ENCODE results near the gene ANKH.

Gene ANKH

DNA sequence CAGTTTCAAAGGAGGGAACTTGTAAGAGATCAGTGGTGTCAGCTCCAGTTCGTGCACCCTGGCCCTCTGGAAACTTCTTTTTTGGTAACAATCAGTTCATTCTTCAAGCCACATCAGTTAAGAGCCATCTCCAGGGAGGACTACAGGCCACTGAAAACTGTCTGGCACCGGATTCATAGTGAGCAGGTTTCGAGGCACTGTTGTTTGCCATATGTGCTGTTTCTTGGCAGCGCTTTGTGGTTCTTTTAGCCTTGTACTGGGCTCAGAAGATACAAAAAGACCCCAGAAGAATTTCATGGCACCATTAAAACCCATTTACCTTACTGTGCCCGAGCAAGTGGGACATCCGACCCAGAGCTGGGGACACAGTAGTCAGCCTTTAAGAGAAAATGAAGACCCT lies 138.6 kb downstream of the ANKH start:
- no peak for DNase-seq (ENCODE audit: extremely low read depth, low read depth)
- TF ChIP-seq, protein P1, sequence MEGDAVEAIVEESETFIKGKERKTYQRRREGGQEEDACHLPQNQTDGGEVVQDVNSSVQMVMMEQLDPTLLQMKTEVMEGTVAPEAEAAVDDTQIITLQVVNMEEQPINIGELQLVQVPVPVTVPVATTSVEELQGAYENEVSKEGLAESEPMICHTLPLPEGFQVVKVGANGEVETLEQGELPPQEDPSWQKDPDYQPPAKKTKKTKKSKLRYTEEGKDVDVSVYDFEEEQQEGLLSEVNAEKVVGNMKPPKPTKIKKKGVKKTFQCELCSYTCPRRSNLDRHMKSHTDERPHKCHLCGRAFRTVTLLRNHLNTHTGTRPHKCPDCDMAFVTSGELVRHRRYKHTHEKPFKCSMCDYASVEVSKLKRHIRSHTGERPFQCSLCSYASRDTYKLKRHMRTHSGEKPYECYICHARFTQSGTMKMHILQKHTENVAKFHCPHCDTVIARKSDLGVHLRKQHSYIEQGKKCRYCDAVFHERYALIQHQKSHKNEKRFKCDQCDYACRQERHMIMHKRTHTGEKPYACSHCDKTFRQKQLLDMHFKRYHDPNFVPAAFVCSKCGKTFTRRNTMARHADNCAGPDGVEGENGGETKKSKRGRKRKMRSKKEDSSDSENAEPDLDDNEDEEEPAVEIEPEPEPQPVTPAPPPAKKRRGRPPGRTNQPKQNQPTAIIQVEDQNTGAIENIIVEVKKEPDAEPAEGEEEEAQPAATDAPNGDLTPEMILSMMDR (IDR thresholded peaks at IDR 0.05; ENCODE audit: low read depth, low read length, missing control alignments), result no peak

GRCh38 chr5:14730881-14731280 lies 140.7 kb downstream of the ANKH start:
- TF ChIP-seq, protein P1 (IDR thresholded peaks at IDR 0.05; ENCODE audit: low read depth, low read length, missing control alignments), result no peak
- no peak overlapping the region for H3K4me3 ChIP-seq (replicated peaks; ENCODE audit: low read depth, low read length)
- DNase-seq (ENCODE audit: extremely low read depth, low read depth), result no peak

More for the DNA sequence above, 138.6 kb downstream of the ANKH start:
- no peak overlapping the region for H3K4me3 ChIP-seq (replicated peaks; ENCODE audit: low read depth, low read length)

- DNase-seq (ENCODE audit: extremely low read depth, low read depth), result no peak
- TF ChIP-seq, protein P1 (IDR thresholded peaks at IDR 0.05; ENCODE audit: low read depth, low read length, missing control alignments), result no peak
- H3K4me3 ChIP-seq (replicated peaks; ENCODE audit: low read depth, low read length), result no peak overlapping the region
Observed at GRCh38 chr5:14730466-14730865, 141.1 kb downstream of the ANKH start.

DNA sequence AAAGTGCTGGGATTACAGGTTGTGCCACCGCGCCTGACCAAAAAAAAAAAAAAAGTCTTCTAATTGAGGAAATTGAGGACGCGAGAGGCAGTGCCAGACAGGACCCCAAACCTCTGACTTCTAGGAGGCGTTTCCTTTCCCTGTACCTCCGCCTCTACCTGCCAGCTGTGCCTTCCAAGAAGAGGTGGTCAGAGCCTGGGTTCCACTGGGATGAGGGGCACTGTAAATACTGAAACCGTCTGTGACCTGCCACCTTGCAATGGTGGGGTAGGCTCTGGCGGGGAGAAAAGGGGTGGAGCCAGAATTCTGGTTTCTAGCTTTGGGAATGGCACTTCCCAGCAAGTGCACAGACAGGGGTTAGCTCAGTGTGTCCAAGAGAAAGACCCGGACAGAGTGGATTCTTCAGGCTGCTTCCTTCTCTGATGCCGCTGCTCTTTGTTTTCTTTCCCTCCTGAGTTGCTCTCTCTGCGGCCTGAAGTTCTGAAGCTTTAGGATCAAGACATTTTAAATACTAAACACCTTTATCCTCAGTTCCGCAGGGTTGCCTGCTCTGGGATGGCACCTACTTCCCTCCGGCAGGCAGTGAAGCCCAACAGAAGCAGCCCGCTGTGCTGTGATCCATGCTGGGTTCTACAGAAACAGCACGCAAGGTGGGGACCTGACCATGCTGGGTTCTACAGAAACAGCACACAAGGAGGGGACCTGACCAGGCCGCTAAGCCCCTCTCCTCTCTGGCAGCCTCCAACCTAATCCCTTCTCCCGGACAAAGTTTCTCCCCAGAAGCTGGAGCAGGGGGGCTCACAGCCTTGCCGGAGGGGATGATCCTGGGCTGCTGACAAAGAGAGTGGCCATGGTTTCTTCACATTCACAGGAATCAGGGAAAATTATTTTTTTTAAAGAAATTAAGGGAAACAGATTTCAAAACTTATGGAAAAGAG lies 141.9 kb downstream of the ANKH start:
- TF ChIP-seq, protein P1 (IDR thresholded peaks at IDR 0.05; ENCODE audit: low read depth, low read length, missing control alignments), result no peak
- DNase-seq (ENCODE audit: extremely low read depth, low read depth), result no peak
- H3K4me3 ChIP-seq (replicated peaks; ENCODE audit: low read depth, low read length), result no peak overlapping the region

- DNase-seq (ENCODE audit: extremely low read depth, low read depth), result no peak
- H3K4me3 ChIP-seq (replicated peaks; ENCODE audit: low read depth, low read length), result no peak overlapping the region
- TF ChIP-seq, protein P1 (IDR thresholded peaks at IDR 0.05; ENCODE audit: low read depth, low read length, missing control alignments), result no peak
Observed at GRCh38 chr5:14728459-14728938, 143.1 kb downstream of the ANKH start.

DNA sequence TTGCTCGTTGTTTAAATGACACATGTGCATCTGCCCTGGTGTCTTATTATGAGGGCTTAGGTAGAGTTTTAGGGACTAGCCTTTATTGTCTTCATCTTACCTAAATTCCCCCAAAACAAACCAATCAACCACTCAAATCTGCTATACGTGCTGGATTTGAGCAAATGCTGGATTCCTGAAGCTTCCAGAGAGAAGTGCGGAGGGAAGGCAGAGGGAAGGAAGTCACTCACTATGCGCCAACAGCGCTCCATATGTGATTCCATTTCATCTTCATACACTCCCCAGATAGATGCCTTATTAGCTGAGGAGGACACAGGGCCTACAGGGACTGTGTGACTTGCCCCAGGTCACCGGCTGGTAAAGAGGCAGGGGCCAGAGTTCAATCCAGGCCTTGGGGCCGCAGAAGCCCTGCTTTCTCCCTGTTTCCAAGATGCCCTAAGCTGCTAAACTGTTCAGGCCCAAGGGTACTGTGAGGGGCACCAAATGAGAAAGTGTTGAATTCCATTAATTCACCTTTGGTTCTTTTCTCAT lies 143.6 kb downstream of the ANKH start:
- DNase-seq (ENCODE audit: extremely low read depth, low read depth), result no peak
- TF ChIP-seq, protein P1 (IDR thresholded peaks at IDR 0.05; ENCODE audit: low read depth, low read length, missing control alignments), result no peak
- no peak overlapping the region for H3K4me3 ChIP-seq (replicated peaks; ENCODE audit: low read depth, low read length)

Measured in HFF-Myc (cell line).